ENCODE results near the gene NALCN. TPM values are rescaled to one million over a fixed set of nuclear protein-coding genes. Genes with fewer than 3 reads are reported as not detected.

NALCN gene
- total and polyA plus RNA-seq, 2 of the 8 experiments (the other 6 are each of a cell fraction or from before 2014, with no cell fraction given) = 0.26 to 0.54 TPM

DNA sequence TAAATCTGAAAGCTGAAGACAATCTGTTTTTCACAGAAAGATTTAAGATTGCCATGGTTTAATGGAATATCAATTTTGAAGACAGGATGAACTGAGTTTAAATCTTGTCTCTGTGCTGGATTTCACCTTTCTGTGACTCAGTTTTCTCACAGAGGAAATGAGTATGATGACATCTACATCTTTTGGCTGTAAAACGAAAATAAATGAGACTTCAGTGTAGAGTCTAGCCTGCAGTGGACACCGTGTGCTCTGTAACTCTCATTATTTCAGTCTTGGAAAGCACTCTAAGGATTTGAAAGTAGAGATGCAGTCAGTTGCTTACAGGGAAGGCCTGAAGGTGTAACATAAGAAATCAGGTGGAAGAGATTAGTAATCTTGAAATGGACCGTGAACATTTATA, 150.4 kb downstream of the NALCN start:
- no peak for TF ChIP-seq MAFK (IDR thresholded peaks at IDR 0.05; ENCODE audit: low read depth, low read length)
- TF ChIP-seq SIRT6 (IDR thresholded peaks at IDR 0.05; ENCODE audit: low read length) = no peak
- TF ChIP-seq EZH2 (IDR thresholded peaks at IDR 0.05; ENCODE audit: low read depth, low read length, severe bottlenecking) = no peak
- no peak for TF ChIP-seq SIX5 (IDR thresholded peaks at IDR 0.05; ENCODE audit: low read depth, low read length)
- no peak for TF ChIP-seq ATF3 (IDR thresholded peaks at IDR 0.05; ENCODE audit: insufficient read depth, low read depth, low read length)
- no peak for TF ChIP-seq POLR2A (IDR thresholded peaks at IDR 0.05; ENCODE audit: control extremely low read depth in 1 of 2, low read depth in 2 of 2, low read length in 2 of 2)
- TF ChIP-seq, protein P1, sequence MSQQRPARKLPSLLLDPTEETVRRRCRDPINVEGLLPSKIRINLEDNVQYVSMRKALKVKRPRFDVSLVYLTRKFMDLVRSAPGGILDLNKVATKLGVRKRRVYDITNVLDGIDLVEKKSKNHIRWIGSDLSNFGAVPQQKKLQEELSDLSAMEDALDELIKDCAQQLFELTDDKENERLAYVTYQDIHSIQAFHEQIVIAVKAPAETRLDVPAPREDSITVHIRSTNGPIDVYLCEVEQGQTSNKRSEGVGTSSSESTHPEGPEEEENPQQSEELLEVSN (IDR thresholded peaks at IDR 0.05) = no peak
- TF ChIP-seq NRF1 (IDR thresholded peaks at IDR 0.05; ENCODE audit: low read depth, low read length) = no peak
- TF ChIP-seq, protein P2, sequence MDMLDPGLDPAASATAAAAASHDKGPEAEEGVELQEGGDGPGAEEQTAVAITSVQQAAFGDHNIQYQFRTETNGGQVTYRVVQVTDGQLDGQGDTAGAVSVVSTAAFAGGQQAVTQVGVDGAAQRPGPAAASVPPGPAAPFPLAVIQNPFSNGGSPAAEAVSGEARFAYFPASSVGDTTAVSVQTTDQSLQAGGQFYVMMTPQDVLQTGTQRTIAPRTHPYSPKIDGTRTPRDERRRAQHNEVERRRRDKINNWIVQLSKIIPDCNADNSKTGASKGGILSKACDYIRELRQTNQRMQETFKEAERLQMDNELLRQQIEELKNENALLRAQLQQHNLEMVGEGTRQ (IDR thresholded peaks at IDR 0.05; ENCODE audit: low read length) = no peak
- TF ChIP-seq, protein P3, sequence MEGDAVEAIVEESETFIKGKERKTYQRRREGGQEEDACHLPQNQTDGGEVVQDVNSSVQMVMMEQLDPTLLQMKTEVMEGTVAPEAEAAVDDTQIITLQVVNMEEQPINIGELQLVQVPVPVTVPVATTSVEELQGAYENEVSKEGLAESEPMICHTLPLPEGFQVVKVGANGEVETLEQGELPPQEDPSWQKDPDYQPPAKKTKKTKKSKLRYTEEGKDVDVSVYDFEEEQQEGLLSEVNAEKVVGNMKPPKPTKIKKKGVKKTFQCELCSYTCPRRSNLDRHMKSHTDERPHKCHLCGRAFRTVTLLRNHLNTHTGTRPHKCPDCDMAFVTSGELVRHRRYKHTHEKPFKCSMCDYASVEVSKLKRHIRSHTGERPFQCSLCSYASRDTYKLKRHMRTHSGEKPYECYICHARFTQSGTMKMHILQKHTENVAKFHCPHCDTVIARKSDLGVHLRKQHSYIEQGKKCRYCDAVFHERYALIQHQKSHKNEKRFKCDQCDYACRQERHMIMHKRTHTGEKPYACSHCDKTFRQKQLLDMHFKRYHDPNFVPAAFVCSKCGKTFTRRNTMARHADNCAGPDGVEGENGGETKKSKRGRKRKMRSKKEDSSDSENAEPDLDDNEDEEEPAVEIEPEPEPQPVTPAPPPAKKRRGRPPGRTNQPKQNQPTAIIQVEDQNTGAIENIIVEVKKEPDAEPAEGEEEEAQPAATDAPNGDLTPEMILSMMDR (IDR thresholded peaks at IDR 0.05; ENCODE audit: control extremely low read depth in 1 of 3, insufficient read depth in 1 of 3, low read depth in 1 of 3, low read length in 3 of 3) = no peak
- no peaks in the 10 kb centered on the region for H3K4me1 ChIP-seq (replicated peaks in 1 of 4; ENCODE audit: control insufficient read depth in 3 of 4, insufficient read depth in 4 of 4, low read length in 3 of 4)
- no peak overlapping the region for H4K8ac ChIP-seq (ENCODE audit: extremely low read depth, insufficient read depth, low read length)
- WGBS, 2 experiments (ENCODE audit: extremely low coverage in 1 of 2, insufficient coverage in 1 of 2, insufficient read length in 1 of 2, insufficient replicate concordance in 2 of 2, low coverage in 1 of 2, low lambda C conversion rate in 2 of 2, missing lambda C conversion rate in 1 of 2) = 94% methylated on average over 3 of the region's 3 CpGs; no CpG with 5 or more reads in 1 of the 2 experiments
- DNase-seq (ENCODE audit: low read depth in 1 of 2, low spot score in 2 of 2) (no peak), FAIRE-seq (no peak)
- H4K5ac ChIP-seq (ENCODE audit: insufficient read length, low read depth, low read length) = no peak overlapping the region
- H2AFZ ChIP-seq (ENCODE audit: low read length) = no peak overlapping the region
- H2BK15ac ChIP-seq (ENCODE audit: low read length) = no peak overlapping the region
- H3K27me3 ChIP-seq (replicated peaks in 1 of 4; ENCODE audit: control insufficient read depth in 3 of 4, extremely low read depth in 1 of 4, insufficient read depth in 3 of 4, low read length in 3 of 4) = no peaks in the 10 kb centered on the region
- no peak overlapping the region for H3K14ac ChIP-seq (ENCODE audit: insufficient read length)
- no peak overlapping the region for H3K23ac ChIP-seq (ENCODE audit: insufficient read length)
- H3K79me1 ChIP-seq (ENCODE audit: low read depth, low read length) = no peaks in the 10 kb centered on the region
- no peaks in the 10 kb centered on the region for H3K79me2 ChIP-seq (ENCODE audit: control insufficient read depth in 1 of 2, insufficient read depth in 2 of 2, low read length in 2 of 2)
- H3K9me3 ChIP-seq (ENCODE audit: insufficient read depth in 2 of 2, low read depth in 1 of 2, low read length in 1 of 2) = no peaks in the 10 kb centered on the region
- no peak overlapping the region for H4K91ac ChIP-seq (replicated peaks; ENCODE audit: insufficient read length, low read length)
- H3K56ac ChIP-seq (replicated peaks; ENCODE audit: insufficient read length, low read depth, low read length) = no peak overlapping the region
- no peak overlapping the region for H3K18ac ChIP-seq (ENCODE audit: extremely low read depth, low read length)
- H2AK5ac ChIP-seq (ENCODE audit: low read depth, low read length) = no peak overlapping the region
- H3K4me2 ChIP-seq (ENCODE audit: insufficient read depth in 1 of 2, low read depth in 2 of 2, low read length in 2 of 2) = no peak overlapping the region
- no peaks in the 10 kb centered on the region for H3K23me2 ChIP-seq (ENCODE audit: low read depth, low read length)
- H2BK20ac ChIP-seq (ENCODE audit: low read length) = no peak overlapping the region
- H3K4me3 ChIP-seq (ENCODE audit: extremely low read depth in 1 of 4, insufficient read depth in 2 of 4, low read depth in 3 of 4, low read length in 4 of 4) = no peak overlapping the region
- no peak overlapping the region for H2BK120ac ChIP-seq (replicated peaks; ENCODE audit: low read depth, low read length)
- H3K4ac ChIP-seq (replicated peaks; ENCODE audit: insufficient read length, low read depth, low read length) = no peak overlapping the region
- no peaks in the 10 kb centered on the region for H4K20me1 ChIP-seq (replicated peaks in 1 of 2; ENCODE audit: control insufficient read depth in 1 of 2, insufficient read depth in 2 of 2, low read length in 2 of 2)
- no peak overlapping the region for H3K27ac ChIP-seq (ENCODE audit: low read depth, low read length)
- no peak overlapping the region for H2BK12ac ChIP-seq (ENCODE audit: low read depth, low read length)
- CTCF ChIA-PET (ENCODE audit: partially characterized antibody) = no interaction called here
- POLR2A ChIA-PET (ENCODE audit: partially characterized antibody) = no interaction called here
- H3K9ac ChIP-seq (replicated peaks in 1 of 4; ENCODE audit: extremely low read depth in 1 of 4, low read depth in 3 of 4, low read length in 3 of 4) = no peak overlapping the region
- no peak overlapping the region for H2BK5ac ChIP-seq (ENCODE audit: low read depth, low read length)
- no peaks in the 10 kb centered on the region for H3K36me3 ChIP-seq (ENCODE audit: control insufficient read depth in 2 of 4, insufficient read depth in 4 of 4, low read length in 3 of 4)

Measured in H1 (cell line).